GM23338 (cell line): Measurements from ENCODE around the gene ZNF497. TPM values are rescaled to one million over a fixed set of nuclear protein-coding genes. Genes with fewer than 3 reads are reported as not detected.

Experiments
- ATAC-seq: fragments of 200-7000 bp; cut with Tn5 transposase; 3 replicates; pipeline ENCODE4 v1.9.1; 2020
- DNase-seq: peaks from one replicate; pipeline ENCODE4 v3.0.0-alpha.2; 2015; ENCODE audit warnings: low spot score
- H2AFZ ChIP-seq: fragments of 200-600 bp; sonication (generic); 2 replicates; pipeline ENCODE4 v1.8.0; 2016; ENCODE audit warnings: antibody characterized with exemption, mild to moderate bottlenecking, moderate library complexity
- H3F3A ChIP-seq: fragments of 200-600 bp; sonication (generic); replicated peaks from 2 replicates; pipeline ENCODE4 v1.8.0; 2017; ENCODE audit warnings: antibody characterized with exemption, mixed run types, low read depth
- H3K27ac ChIP-seq: fragments of 200-600 bp; sonication (generic); 2 replicates; pipeline ENCODE4 v1.6.1; 2016; ENCODE audit warnings: low read depth
- H3K27me3 ChIP-seq: fragments of 200-600 bp; sonication (generic); 2 replicates; pipeline ENCODE4 v1.8.0; 2016; ENCODE audit warnings: mild to moderate bottlenecking, mixed run types, moderate library complexity; ENCODE audit not compliant: insufficient read depth
- H3K36me3 ChIP-seq: fragments of 200-600 bp; sonication (generic); 2 replicates; pipeline ENCODE4 v1.8.0; 2016; ENCODE audit warnings: mild to moderate bottlenecking; ENCODE audit not compliant: insufficient read depth
- H3K4me1 ChIP-seq: fragments of 200-600 bp; sonication (generic); 2 replicates; pipeline ENCODE4 v1.8.0; 2016; ENCODE audit warnings: mild to moderate bottlenecking, moderate library complexity; ENCODE audit not compliant: insufficient read depth
- H3K4me2 ChIP-seq: fragments of 200-600 bp; sonication (generic); 2 replicates; pipeline ENCODE4 v1.7.1; 2017; ENCODE audit warnings: mixed run types
- H3K4me3 ChIP-seq: fragments of 200-600 bp; sonication (generic); 2 replicates; pipeline ENCODE4 v1.6.1; 2016; ENCODE audit warnings: mixed run types
- H3K79me2 ChIP-seq: fragments of 200-600 bp; sonication (generic); replicated peaks from 2 replicates; pipeline ENCODE4 v1.8.0; 2017; ENCODE audit warnings: mild to moderate bottlenecking; ENCODE audit not compliant: insufficient read depth
- H3K9me2 ChIP-seq: fragments of 200-600 bp; sonication (generic); 2 replicates; pipeline ENCODE4 v1.8.0; 2017; ENCODE audit not compliant: insufficient read depth
- H4K20me1 ChIP-seq: fragments of 200-600 bp; sonication (generic); replicated peaks from 2 replicates; pipeline ENCODE4 v1.8.0; 2017; ENCODE audit warnings: mild to moderate bottlenecking; ENCODE audit not compliant: insufficient read depth
- H3K27ac Mint-ChIP-seq: 2 replicates; pipeline ENCODE4 v1.8.0; 2020; ENCODE audit warnings: inconsistent platforms, mild to moderate bottlenecking, moderate library complexity, mixed read lengths
- H3K27me3 Mint-ChIP-seq: 3 replicates; pipeline ENCODE4 v1.8.0; 2022; ENCODE audit warnings: low read depth, mild to moderate bottlenecking, moderate library complexity, mixed read lengths, inconsistent platforms; ENCODE audit not compliant: insufficient read depth, poor library complexity
- H3K36me3 Mint-ChIP-seq: 3 replicates; pipeline ENCODE4 v1.8.0; 2021; ENCODE audit warnings: low read depth, mild to moderate bottlenecking, inconsistent platforms, moderate library complexity, mixed read lengths
- H3K4me1 Mint-ChIP-seq: 3 replicates; pipeline ENCODE4 v1.8.0; 2020; ENCODE audit warnings: mild to moderate bottlenecking, inconsistent platforms, mixed read lengths
- H3K4me3 Mint-ChIP-seq: 3 replicates; pipeline ENCODE4 v1.8.0; 2021; ENCODE audit warnings: moderate library complexity, mild to moderate bottlenecking, inconsistent platforms, mixed read lengths
- H3K9me3 Mint-ChIP-seq: 3 replicates; pipeline ENCODE4 v1.8.0; 2020; ENCODE audit warnings: moderate library complexity, mild to moderate bottlenecking, inconsistent platforms, mixed read lengths
- CREB1 ChIP-seq: fragments of 250-450 bp; sonication (Bioruptor Pico); IDR thresholded peaks from 2 replicates; pipeline ENCODE4 v1.5.0; 2020; ENCODE audit warnings: low read depth, mild to moderate bottlenecking, moderate library complexity
- CTCF ChIP-seq, 2 experiments: fragments of 200-600 bp in 1 of 2; sonication (generic) in 1 of 2; conservative IDR thresholded peaks; 2 replicates each; pipeline versions ENCODE4 v1.5.1 to v1.6.1; 2016 to 2017; ENCODE audit warnings: antibody characterized with exemption in 2 of 2, low read depth in 2 of 2, mild to moderate bottlenecking in 2 of 2, moderate library complexity in 1 of 2
- EZH2 ChIP-seq: fragments of 200-600 bp; sonication (generic); IDR thresholded peaks from one replicate; pipeline ENCODE4 v1.8.0; 2017; ENCODE audit warnings: antibody characterized with exemption, mild to moderate bottlenecking, low read depth; ENCODE audit not compliant: unreplicated experiment
- EZH2phosphoT487 ChIP-seq: fragments of 200-600 bp; sonication (generic); IDR thresholded peaks from one replicate; pipeline ENCODE4 v1.8.1; 2018; ENCODE audit warnings: antibody characterized with exemption; ENCODE audit not compliant: unreplicated experiment
- JUNB ChIP-seq: IDR thresholded peaks from one replicate; pipeline ENCODE4 v1.6.1; 2016; ENCODE audit warnings: antibody characterized with exemption; ENCODE audit not compliant: unreplicated experiment
- POLR2AphosphoS5 ChIP-seq: IDR thresholded peaks from 2 replicates; pipeline ENCODE4 v1.6.1; 2016; ENCODE audit warnings: antibody characterized with exemption, low read depth
- REST ChIP-seq: IDR thresholded peaks from one replicate; pipeline ENCODE4 v1.6.1; 2018; ENCODE audit warnings: antibody characterized with exemption; ENCODE audit not compliant: unreplicated experiment
- STAT1 ChIP-seq: IDR thresholded peaks from one replicate; pipeline ENCODE4 v1.6.1; 2016; ENCODE audit warnings: antibody characterized with exemption; ENCODE audit not compliant: unreplicated experiment
- ZNF331 ChIP-seq: fragments of 250-450 bp; sonication (Bioruptor Pico); IDR thresholded peaks from 2 replicates; pipeline ENCODE4 v1.5.0; 2020; ENCODE audit warnings: low read depth, mild to moderate bottlenecking, moderate library complexity
- ZNF462 ChIP-seq: fragments of 250-450 bp; sonication (Bioruptor Pico); IDR thresholded peaks from 2 replicates; pipeline ENCODE4 v1.5.0; 2020; ENCODE audit warnings: mild to moderate bottlenecking, moderate library complexity
- polyA plus RNA-seq: library from polyadenylated mRNA; unstranded; fragments of >200 nt; fragmentation: Nextera tagmentation; extraction: Ambion mirVana; gene quantifications from 2 replicates; pipeline ENCODE4 v1.2.1, GENCODE V29; 2016
- total RNA-seq: library from RNA; depleted of rRNA; stranded (reverse); fragments of >200 nt; shearing (Covaris generic); gene quantifications from 2 replicates; pipeline ENCODE4 v1.2.3, GENCODE V29; 2014

Gene ZNF497
- total and polyA plus RNA-seq, 2 experiments from 2014 or later = 0.44 to 2.0 TPM

GRCh38 chr19:58351990-58352755 lies 10.4 kb downstream of the ZNF497 start:
- DNase-seq (no peak), ATAC-seq (no peak)
- no peak for TF ChIP-seq JUNB
- no peak for TF ChIP-seq ZNF331
- no peak for TF ChIP-seq EZH2phosphoT487
- peaks cover 3% of the 10 kb centered on the region; the same call in 2 of the 3 replicates for H3K4me1 Mint-ChIP-seq
- no peaks in the 10 kb centered on the region; the same call in 2 of the 3 replicates for H3K36me3 Mint-ChIP-seq
- H3K4me1 ChIP-seq = no peaks in the 10 kb centered on the region; the same call in 1 of the 2 replicates
- H3F3A ChIP-seq = peaks cover 10% of the 10 kb centered on the region
- H3K9me3 Mint-ChIP-seq = no peaks in the 10 kb centered on the region
- no peak overlapping the region; the same call in 2 of the 3 replicates for H3K4me3 Mint-ChIP-seq
- H3K4me3 ChIP-seq = no peak overlapping the region
- no peak overlapping the region for H3K27ac ChIP-seq
- H3K36me3 ChIP-seq = no peaks in the 10 kb centered on the region
- H3K79me2 ChIP-seq = no peaks in the 10 kb centered on the region
- peaks cover 9% of the 10 kb centered on the region for H3K27me3 Mint-ChIP-seq
- peaks cover 48% of the 10 kb centered on the region for H3K27me3 ChIP-seq
- H2AFZ ChIP-seq = no peak overlapping the region
- no peaks in the 10 kb centered on the region; the same call in 1 of the 2 replicates for H4K20me1 ChIP-seq
- H3K9me2 ChIP-seq = no peaks in the 10 kb centered on the region
- no peak overlapping the region for H3K27ac Mint-ChIP-seq
- no peak overlapping the region for H3K4me2 ChIP-seq

GRCh38 chr19:58351558-58351878 lies 11.0 kb downstream of the ZNF497 start:
- Mint-ChIP-seq H3K9me3 (no peaks in the 10 kb centered on the region), H3K27me3 (peaks cover 12% of the 10 kb centered on the region), H3K36me3 (no peaks in the 10 kb centered on the region; the same call in 2 of the 3 replicates), H3K4me3 (no peak overlapping the region), H3K4me1 (peaks cover 3% of the 10 kb centered on the region; the same call in 2 of the 3 replicates), H3K27ac (no peak overlapping the region)
- Histone ChIP-seq H3K79me2 (no peaks in the 10 kb centered on the region), H2AFZ (no peak overlapping the region), H3K27ac (no peak overlapping the region), H3K4me3 (no peak overlapping the region), H3K4me2 (no peak overlapping the region), H3K36me3 (no peaks in the 10 kb centered on the region), H4K20me1 (no peaks in the 10 kb centered on the region; the same call in 1 of the 2 replicates), H3K27me3 (peaks cover 49% of the 10 kb centered on the region), H3K9me2 (no peaks in the 10 kb centered on the region), H3K4me1 (no peaks in the 10 kb centered on the region; the same call in 1 of the 2 replicates), H3F3A (peaks cover 10% of the 10 kb centered on the region)
- ATAC-seq = no peak
- no peak for DNase-seq
- TF ChIP-seq CREB1 (CRISPR knock-in tag) (no peak), EZH2phosphoT487 (no peak), REST (no peak), EZH2 (no peak), STAT1 (no peak), ZNF462 (no peak), CTCF (conservative IDR thresholded peaks at IDR 0.05; ENCODE audit: low read depth in 2 of 2) (no peak), POLR2AphosphoS5 (no peak)
